Activated naive CD8-positive, alpha-beta T cell treated with anti-CD3 and anti-CD28 coated beads, Interleukin-2, amount 10 ng/mL, durations not matched to agents 7 days and 5 days (primary cell): ENCODE measurements around the gene CBFA2T3. TPM values are rescaled to one million over a fixed set of nuclear protein-coding genes. Genes with fewer than 3 reads are reported as not detected.

Experiments
- ATAC-seq: fragments of 150-1000 bp; cut with Tn5 transposase; one replicate; pipeline ENCODE4 v1.10.0; 2021; ENCODE audit warnings: low read depth, moderate library complexity
- POLR2A ChIA-PET: fragments of 350-600 bp; sonication (Branson Sonifier 250); formaldehyde crosslinking; loops from one replicate; lab custom pipeline; 2021; ENCODE audit warnings: antibody characterized with exemption; lab: Charles Lee
- DNase-seq: peaks from one replicate; pipeline ENCODE4 v3.0.0; 2021
- H3K27ac Mint-ChIP-seq: one replicate; pipeline ENCODE4 v1.8.0; 2022; ENCODE audit warnings: mild to moderate bottlenecking, mixed read lengths
- H3K27me3 Mint-ChIP-seq: one replicate; pipeline ENCODE4 v1.8.0; 2022; ENCODE audit warnings: mild to moderate bottlenecking, moderate library complexity, mixed read lengths
- H3K36me3 Mint-ChIP-seq: one replicate; pipeline ENCODE4 v1.8.0; 2021; ENCODE audit warnings: mild to moderate bottlenecking, mixed read lengths
- H3K4me1 Mint-ChIP-seq: one replicate; pipeline ENCODE4 v1.8.0; 2021; ENCODE audit warnings: mixed read lengths
- H3K4me3 Mint-ChIP-seq: one replicate; pipeline ENCODE4 v1.8.0; 2022; ENCODE audit warnings: mild to moderate bottlenecking, moderate library complexity, mixed read lengths
- H3K9me3 Mint-ChIP-seq: one replicate; pipeline ENCODE4 v1.8.0; 2021; ENCODE audit warnings: mixed read lengths
- total RNA-seq, 2 experiments: library from RNA; stranded (reverse); gene quantifications; one replicate each; pipeline ENCODE4 v1.2.3, GENCODE V29; 2021

CBFA2T3 gene
- total RNA-seq, 2 experiments from 2014 or later = 0.08 to 0.26 TPM

DNA sequence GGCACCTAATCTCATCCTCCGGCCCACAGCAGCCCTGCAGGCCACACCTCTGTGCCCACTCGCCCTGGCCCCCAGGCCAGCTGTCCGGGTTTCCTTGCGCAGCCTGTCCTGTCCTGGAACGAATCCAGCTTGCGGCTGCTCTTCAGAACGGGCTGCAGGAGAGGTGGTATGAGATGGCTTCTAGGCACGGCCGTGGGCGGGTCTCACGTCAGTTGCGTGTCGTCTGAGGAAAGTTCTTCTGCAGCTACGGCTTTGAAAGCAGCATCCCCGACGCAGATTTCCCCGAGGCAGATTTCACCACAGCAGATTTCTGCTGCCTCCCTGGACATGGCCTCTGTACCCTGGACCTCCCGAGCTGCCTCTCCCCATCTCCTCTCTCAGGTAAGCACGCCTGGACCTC lies 138.4 kb downstream of the CBFA2T3 start:
- Mint-ChIP-seq H3K9me3 (no peaks in the 10 kb centered on the region), H3K36me3 (no peaks in the 10 kb centered on the region), H3K27ac (no peak overlapping the region), H3K4me3 (no peak overlapping the region), H3K4me1 (no peaks in the 10 kb centered on the region), H3K27me3 (no peaks in the 10 kb centered on the region)
- DNase-seq (no peak), ATAC-seq (no peak)
- POLR2A ChIA-PET = no interaction called here

DNA sequence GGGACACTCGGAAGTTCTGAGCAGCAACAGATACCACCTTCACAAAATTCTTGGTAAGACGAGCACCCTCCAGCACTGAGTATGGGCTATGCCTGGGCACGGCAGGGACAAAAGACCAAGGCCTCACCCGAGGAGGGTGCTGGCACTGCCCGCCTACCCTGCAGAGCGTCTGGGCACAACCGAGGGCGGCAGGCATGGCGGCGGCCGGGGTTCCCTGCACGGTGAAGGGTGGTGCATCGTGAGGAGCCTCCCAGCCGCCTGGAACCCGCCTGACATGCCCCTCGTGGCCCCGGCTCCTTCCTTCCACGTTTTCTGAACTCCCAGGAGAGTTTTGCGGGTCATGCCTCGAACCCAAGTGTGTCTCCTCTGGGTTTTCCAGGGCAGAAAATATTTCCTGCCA lies 139.2 kb downstream of the CBFA2T3 start:
- Mint-ChIP-seq H3K27me3 (no peaks in the 10 kb centered on the region), H3K4me3 (no peak overlapping the region), H3K9me3 (no peaks in the 10 kb centered on the region), H3K27ac (no peak overlapping the region), H3K36me3 (no peaks in the 10 kb centered on the region), H3K4me1 (no peaks in the 10 kb centered on the region)
- DNase-seq (no peak), ATAC-seq (no peak)
- POLR2A ChIA-PET = no interaction called here

DNA sequence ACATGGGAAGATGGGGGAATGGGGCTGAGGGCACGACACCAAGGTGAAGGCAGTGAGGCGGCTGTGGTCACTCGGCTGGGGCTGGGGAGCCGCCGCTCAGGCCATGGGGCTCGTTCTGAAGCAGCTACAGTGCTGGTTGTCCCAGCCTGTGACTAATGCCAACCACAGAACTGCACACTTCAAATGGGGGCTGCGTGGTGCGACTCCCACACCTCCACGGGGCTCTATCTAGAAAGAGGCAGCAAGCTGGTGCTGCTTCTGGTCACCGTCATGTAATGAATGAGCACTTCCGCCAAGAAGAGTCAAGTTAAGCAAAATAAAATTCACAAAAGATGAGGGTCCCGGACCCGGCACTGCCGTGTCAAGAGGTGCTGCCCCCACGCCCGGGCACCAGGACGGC lies 140.2 kb downstream of the CBFA2T3 start:
- POLR2A ChIA-PET = no interaction called here
- ATAC-seq = no peak
- DNase-seq = no peak
- Mint-ChIP-seq H3K9me3 (no peaks in the 10 kb centered on the region), H3K4me1 (no peaks in the 10 kb centered on the region), H3K27ac (no peak overlapping the region), H3K4me3 (no peak overlapping the region), H3K36me3 (no peaks in the 10 kb centered on the region), H3K27me3 (no peaks in the 10 kb centered on the region)

DNA sequence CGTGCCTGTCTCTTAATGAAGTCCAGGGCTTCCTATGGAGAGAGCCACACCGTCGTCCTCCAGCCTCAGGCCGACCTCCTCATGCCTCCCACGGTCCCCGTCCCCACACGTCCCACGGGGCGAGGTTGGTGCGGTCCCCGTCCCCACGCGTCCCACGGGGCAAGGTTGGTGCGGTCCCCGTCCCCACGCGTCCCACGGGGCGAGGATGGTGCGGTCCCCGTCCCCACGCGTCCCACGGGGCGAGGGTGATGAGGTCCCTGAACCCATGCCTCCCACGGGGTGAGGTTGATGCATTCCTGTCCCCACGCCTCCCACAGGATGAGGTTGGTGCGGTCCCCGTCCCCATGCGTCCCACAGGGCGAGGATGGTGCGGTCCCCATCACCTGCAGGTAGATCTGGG lies 141.2 kb downstream of the CBFA2T3 start:
- no peaks in the 10 kb centered on the region for H3K4me1 Mint-ChIP-seq
- H3K27me3 Mint-ChIP-seq = no peaks in the 10 kb centered on the region
- H3K36me3 Mint-ChIP-seq = no peaks in the 10 kb centered on the region
- ATAC-seq = no peak
- POLR2A ChIA-PET = no interaction called here
- no peak overlapping the region for H3K27ac Mint-ChIP-seq
- H3K4me3 Mint-ChIP-seq = no peak overlapping the region
- no peaks in the 10 kb centered on the region for H3K9me3 Mint-ChIP-seq
- no peak for DNase-seq

DNA sequence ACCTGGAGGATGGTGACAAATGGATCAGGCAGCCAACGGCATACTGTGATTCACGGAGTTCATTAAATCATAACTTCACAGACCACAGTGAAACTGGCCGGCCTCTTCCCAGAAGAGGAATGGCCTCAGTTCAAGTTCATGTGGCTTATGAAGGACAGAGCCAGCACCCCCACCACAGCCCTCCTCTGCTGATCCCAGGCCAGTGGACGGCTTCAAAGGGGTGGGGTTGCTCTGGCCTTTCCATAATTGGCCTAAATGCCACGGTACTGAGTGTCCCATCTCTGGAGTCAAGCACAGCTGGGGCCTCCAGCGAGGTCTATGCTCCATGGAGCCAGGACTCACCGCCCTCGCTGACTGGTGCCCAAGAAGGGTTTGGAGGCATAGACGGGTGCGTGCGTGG lies 141.6 kb downstream of the CBFA2T3 start:
- Mint-ChIP-seq H3K27me3 (no peaks in the 10 kb centered on the region), H3K9me3 (no peaks in the 10 kb centered on the region), H3K27ac (no peak overlapping the region), H3K36me3 (no peaks in the 10 kb centered on the region), H3K4me1 (no peaks in the 10 kb centered on the region), H3K4me3 (no peak overlapping the region)
- POLR2A ChIA-PET = no interaction called here
- DNase-seq = no peak
- no peak for ATAC-seq

DNA sequence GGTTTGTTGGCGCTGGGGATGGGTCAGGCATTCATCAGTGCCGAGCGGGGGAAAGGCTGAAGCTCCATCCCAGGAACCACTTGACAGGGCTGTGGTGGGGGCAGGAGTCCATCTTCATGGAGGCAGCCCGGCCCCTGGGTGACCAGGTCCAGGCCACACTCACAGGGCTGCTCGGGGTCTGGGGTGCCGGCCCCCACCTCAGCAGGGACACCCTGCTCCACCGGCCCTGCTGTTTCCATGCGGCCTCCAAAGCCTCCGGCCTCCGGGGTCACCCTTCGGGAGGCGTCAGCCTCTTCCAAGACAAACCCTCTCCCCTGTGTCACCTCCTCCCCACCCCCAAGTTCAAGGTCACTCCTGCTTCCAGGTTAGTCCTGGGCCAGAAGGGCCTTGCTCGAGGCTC lies 142.3 kb downstream of the CBFA2T3 start:
- Mint-ChIP-seq H3K9me3 (no peaks in the 10 kb centered on the region), H3K4me3 (no peak overlapping the region), H3K36me3 (no peaks in the 10 kb centered on the region), H3K27me3 (no peaks in the 10 kb centered on the region), H3K27ac (no peak overlapping the region), H3K4me1 (no peaks in the 10 kb centered on the region)
- ATAC-seq (no peak), DNase-seq (no peak)
- POLR2A ChIA-PET = no interaction called here

DNA sequence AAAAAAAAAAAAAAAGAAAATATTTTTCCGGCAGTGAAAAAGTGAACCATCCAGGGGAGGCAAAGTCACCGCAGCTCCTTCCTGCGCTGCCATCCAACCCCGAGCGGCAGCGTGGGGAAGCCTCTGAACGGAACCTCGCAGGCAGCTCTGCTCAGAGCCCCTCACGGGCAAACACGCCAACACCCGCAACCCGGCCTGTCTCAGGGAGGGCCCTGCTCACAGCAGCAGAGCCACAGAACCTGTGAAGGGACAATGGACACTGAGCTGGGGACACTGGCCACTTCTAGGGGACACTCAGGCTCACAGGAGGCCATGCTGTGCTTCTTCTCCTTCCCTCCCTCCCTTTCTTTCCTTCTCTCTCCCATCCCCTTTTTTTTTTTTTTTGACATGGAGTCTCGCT lies 143.9 kb downstream of the CBFA2T3 start:
- Mint-ChIP-seq H3K36me3 (no peaks in the 10 kb centered on the region), H3K4me1 (no peaks in the 10 kb centered on the region), H3K27me3 (no peaks in the 10 kb centered on the region), H3K27ac (no peak overlapping the region), H3K4me3 (no peak overlapping the region), H3K9me3 (no peaks in the 10 kb centered on the region)
- DNase-seq (no peak), ATAC-seq (no peak)
- POLR2A ChIA-PET = interaction anchor here (0.7 kb wide), 1 partner anchor 11 kb away, joined by 3 read pairs; no protein-coding TSS in a partner anchor

DNA sequence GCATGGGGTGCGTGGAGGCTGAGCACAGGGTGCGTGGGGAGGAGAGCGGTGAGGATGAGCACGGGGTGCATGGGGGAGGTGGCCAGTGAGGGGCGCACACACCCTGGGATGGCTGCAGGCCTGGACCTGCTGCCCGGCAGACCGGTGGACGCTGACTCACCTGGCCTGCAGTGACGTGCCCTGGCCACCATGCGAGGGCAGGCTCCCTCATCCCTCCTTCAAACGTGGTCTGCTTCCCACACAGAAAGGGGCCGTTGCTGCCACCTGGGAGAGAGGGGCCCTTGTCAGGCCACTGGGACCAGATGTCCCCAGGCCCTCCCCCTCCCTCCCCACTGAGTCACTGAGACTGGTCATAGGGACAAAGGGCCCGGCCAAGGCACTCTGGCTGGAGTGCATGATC lies 145.2 kb downstream of the CBFA2T3 start:
- POLR2A ChIA-PET = no interaction called here
- Mint-ChIP-seq H3K27me3 (no peaks in the 10 kb centered on the region), H3K4me1 (no peaks in the 10 kb centered on the region), H3K36me3 (no peaks in the 10 kb centered on the region), H3K9me3 (no peaks in the 10 kb centered on the region), H3K4me3 (no peak overlapping the region), H3K27ac (no peak overlapping the region)
- no peak for ATAC-seq
- no peak for DNase-seq

DNA sequence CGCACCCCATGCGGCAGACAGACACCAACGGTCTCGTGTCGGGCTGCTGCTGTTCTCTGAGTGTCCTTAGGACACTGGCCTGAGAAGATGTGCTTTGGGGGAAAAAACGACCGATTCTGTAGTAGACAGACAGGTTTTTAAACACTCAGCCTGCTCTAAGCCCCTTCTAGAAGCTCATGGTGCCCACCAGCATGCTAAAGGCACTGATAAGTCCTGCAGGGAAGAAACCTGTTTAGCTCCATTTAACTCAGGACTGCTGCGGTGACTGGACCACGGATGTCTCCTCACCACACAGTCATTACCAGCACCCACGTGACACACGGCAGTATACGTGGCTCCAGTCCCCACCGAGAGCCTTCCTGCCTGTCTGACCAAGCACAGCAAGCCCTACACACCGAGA lies 146.2 kb downstream of the CBFA2T3 start:
- Mint-ChIP-seq H3K27me3 (no peaks in the 10 kb centered on the region), H3K36me3 (no peaks in the 10 kb centered on the region), H3K9me3 (no peaks in the 10 kb centered on the region), H3K27ac (no peak overlapping the region), H3K4me3 (no peak overlapping the region), H3K4me1 (peaks cover 1% of the 10 kb centered on the region)
- POLR2A ChIA-PET = no interaction called here
- ATAC-seq (no peak), DNase-seq (no peak)

DNA sequence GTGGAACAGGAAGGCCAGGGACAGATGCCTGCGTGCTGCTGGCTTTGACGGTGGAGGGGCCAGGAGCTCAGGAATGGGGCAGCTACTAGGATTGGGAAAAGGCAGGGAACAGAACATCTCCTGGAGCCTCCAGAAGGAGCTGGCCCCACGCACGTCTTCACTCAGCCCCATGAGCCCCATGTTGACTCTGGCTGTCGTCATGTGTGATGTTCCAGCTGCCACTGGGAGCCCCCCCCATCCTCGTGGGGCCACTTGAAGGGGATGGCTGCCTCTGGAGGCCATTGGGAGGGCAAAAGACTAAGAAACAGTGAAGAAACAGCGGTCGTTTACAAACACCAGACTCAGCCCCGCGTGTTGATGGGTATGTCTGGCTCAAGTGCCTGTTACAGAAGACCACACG lies 146.7 kb downstream of the CBFA2T3 start:
- POLR2A ChIA-PET = interaction anchor here (0.7 kb wide), 1 partner anchor 20 kb away, joined by 3 read pairs; no protein-coding TSS in a partner anchor
- Mint-ChIP-seq H3K4me3 (no peak overlapping the region), H3K27me3 (no peaks in the 10 kb centered on the region), H3K4me1 (peaks cover 1% of the 10 kb centered on the region), H3K9me3 (no peaks in the 10 kb centered on the region), H3K36me3 (no peaks in the 10 kb centered on the region), H3K27ac (no peak overlapping the region)
- DNase-seq = no peak
- no peak for ATAC-seq

DNA sequence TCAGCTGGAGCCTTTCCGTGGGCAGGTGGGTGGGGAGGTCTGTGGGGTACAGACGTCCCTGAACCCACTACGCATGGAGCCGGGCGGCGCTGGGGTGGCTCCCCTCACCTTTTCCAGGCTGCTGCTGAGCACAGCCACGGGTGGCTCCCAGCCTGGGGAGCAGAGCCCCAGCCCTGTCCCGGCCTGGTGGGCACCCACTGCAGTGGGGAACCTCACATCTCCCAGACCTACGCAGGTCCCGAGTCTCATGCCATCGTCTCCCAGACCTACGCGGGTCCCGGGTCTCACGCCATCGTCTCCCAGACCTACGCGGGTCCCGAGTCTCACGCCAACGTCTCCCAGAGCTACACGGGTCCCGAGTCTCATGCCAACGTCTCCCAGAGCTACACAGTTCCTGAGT lies 148.3 kb downstream of the CBFA2T3 start:
- H3K36me3 Mint-ChIP-seq = no peaks in the 10 kb centered on the region
- H3K27me3 Mint-ChIP-seq = no peaks in the 10 kb centered on the region
- H3K27ac Mint-ChIP-seq = no peak overlapping the region
- DNase-seq (no peak), ATAC-seq (no peak)
- H3K4me3 Mint-ChIP-seq = no peak overlapping the region
- POLR2A ChIA-PET = no interaction called here
- no peaks in the 10 kb centered on the region for H3K9me3 Mint-ChIP-seq
- peaks cover 1% of the 10 kb centered on the region for H3K4me1 Mint-ChIP-seq

DNA sequence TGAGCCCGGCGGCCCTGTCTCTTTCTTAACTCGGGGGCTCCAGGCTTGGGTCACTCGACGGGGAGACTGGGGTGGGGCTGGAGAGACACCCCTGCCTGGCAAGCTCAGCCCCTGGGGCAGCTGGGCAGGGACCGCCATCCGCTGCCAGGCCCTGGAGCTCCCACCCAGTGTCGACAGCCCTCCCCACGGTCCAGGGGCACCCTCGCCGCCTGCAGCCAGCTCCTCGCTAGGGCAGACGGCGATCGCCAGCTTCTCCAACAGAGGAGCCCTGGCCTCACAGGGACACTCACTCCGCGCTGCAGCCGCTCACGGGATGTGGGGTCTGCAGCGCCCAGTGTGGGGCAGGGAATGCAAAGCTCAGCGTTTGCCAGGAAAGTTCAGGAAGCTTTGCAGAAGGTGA lies 149.3 kb downstream of the CBFA2T3 start:
- POLR2A ChIA-PET = interaction anchor here (0.5 kb wide), 1 partner anchor 19 kb away, joined by 3 read pairs; no protein-coding TSS in a partner anchor
- H3K36me3 Mint-ChIP-seq = peaks cover 3% of the 10 kb centered on the region
- no peaks in the 10 kb centered on the region for H3K27me3 Mint-ChIP-seq
- ATAC-seq = no peak
- no peak overlapping the region for H3K4me3 Mint-ChIP-seq
- H3K4me1 Mint-ChIP-seq = peaks cover 1% of the 10 kb centered on the region
- no peak for DNase-seq
- H3K27ac Mint-ChIP-seq = no peak overlapping the region
- H3K9me3 Mint-ChIP-seq = no peaks in the 10 kb centered on the region

DNA sequence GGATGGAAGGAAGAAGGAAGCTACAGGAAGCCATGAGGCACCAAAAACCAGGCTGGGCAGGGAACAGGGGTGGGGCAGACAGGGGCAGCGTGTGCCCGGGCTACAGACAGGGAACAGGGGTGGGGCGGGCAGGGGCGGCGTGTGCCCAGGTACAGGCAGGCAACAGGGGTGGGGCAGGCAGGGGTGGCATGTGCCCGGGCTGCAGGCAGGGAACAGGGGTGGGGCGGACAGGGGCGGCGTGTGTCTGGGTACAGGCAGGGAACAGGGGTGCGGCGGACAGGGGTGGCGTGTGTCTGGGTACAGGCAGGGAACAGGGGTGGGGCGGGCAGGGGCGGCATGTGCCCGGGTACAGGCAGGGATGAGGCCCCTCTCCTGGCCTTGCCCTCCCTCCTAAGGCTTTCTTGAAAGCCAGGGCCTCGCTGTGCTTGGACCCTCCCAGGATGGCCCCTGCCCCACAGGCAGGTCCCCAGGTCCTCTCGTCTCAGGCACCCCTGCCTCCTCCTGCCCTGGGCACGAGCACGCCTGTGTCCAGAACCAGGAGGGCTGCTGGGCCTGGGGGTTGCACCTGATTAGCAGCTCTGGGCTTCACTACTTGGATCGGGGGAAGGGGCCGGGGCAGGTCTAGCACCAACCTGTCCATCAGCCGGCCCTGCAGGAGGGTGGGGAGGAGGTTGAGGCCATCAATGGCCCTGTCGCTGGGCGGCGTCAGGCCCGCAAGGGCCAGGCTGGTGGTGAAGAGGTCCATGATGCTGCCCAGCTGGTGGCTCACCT lies 150.8 kb downstream of the CBFA2T3 start:
- Mint-ChIP-seq H3K36me3 (peaks cover 3% of the 10 kb centered on the region), H3K4me1 (peaks cover 1% of the 10 kb centered on the region), H3K27ac (no peak overlapping the region), H3K27me3 (no peaks in the 10 kb centered on the region), H3K4me3 (no peak overlapping the region), H3K9me3 (no peaks in the 10 kb centered on the region)
- no peak for DNase-seq
- POLR2A ChIA-PET = no interaction called here
- no peak for ATAC-seq

DNA sequence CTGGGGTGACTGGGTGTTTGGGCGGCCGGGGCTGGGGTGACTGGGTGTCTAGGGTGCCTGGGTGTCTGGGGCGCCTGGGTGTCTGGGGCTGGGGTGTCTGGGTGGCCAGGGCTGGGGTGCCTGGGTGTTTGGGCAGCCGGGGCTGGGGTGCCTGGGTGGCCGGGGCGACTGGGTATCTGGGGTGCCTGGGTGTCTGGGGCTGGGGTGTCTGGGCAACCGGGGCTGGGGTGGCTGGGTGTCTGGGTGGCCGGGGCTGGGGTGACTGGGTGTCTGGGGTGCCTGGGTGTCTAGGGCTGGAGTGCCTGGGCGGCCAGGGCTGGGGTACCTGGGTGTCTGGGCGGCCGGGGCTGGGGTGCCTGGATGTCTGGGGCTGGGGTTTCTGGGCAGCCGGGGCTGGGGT lies 151.9 kb downstream of the CBFA2T3 start:
- Mint-ChIP-seq H3K36me3 (peaks cover 3% of the 10 kb centered on the region), H3K27me3 (no peaks in the 10 kb centered on the region), H3K9me3 (no peaks in the 10 kb centered on the region), H3K27ac (no peak overlapping the region), H3K4me1 (peaks cover 1% of the 10 kb centered on the region), H3K4me3 (no peak overlapping the region)
- no peak for DNase-seq
- no peak for ATAC-seq
- POLR2A ChIA-PET = no interaction called here
